ENCODE results near the gene ZNF408. TPM values are rescaled to one million over a fixed set of nuclear protein-coding genes. Genes with fewer than 3 reads are reported as not detected.

The ZNF408 gene
- polyA plus RNA-seq, 1 of the 3 experiments (the other 2 are of a cell fraction) = 7.1 TPM

GRCh38 chr11:46725338-46726205 lies 24.7 kb downstream of the ZNF408 start:
- H3K27me3 ChIP-seq (ENCODE audit: insufficient read depth) = no peaks in the 10 kb centered on the region
- H2AFZ ChIP-seq (ENCODE audit: low read depth) = no peak overlapping the region
- TF ChIP-seq MAX (IDR thresholded peaks at IDR 0.05; ENCODE audit: low read depth) (no peak), TEAD4 (IDR thresholded peaks at IDR 0.05; ENCODE audit: borderline replicate concordance, insufficient read depth) (no peak), GABPA (IDR thresholded peaks at IDR 0.05; ENCODE audit: low read depth) (no peak), JUND (IDR thresholded peaks at IDR 0.05) (no peak), EP300 (IDR thresholded peaks at IDR 0.05; ENCODE audit: borderline replicate concordance in 1 of 2, low read depth in 1 of 2, low read length in 1 of 2) (no peak), RXRA (IDR thresholded peaks at IDR 0.05; ENCODE audit: borderline replicate concordance, low read depth) (no peak), GATA2 (CRISPR knock-in tag; IDR thresholded peaks at IDR 0.05) (no peak), ELF1 (IDR thresholded peaks at IDR 0.05) (no peak), CTCF (IDR thresholded peaks at IDR 0.05) (no peak), NFIC (IDR thresholded peaks at IDR 0.05; ENCODE audit: borderline replicate concordance) (no peak), TAF1 (IDR thresholded peaks at IDR 0.05; ENCODE audit: borderline replicate concordance, low read depth, low read length) (no peak), CHD2 (IDR thresholded peaks at IDR 0.05; ENCODE audit: low read length, partially characterized antibody) (no peak), NRF1 (IDR thresholded peaks at IDR 0.05; ENCODE audit: low read depth, low read length) (no peak), REST (IDR thresholded peaks at IDR 0.05; ENCODE audit: low read depth, low read length) (no peak), RCOR1 (IDR thresholded peaks at IDR 0.05; ENCODE audit: low read length) (no peak), FOXJ3 (CRISPR knock-in tag; IDR thresholded peaks at IDR 0.05) (no peak), RFX5 (IDR thresholded peaks at IDR 0.05; ENCODE audit: low read length) (no peak)
- TF ChIP-seq, protein P1, sequence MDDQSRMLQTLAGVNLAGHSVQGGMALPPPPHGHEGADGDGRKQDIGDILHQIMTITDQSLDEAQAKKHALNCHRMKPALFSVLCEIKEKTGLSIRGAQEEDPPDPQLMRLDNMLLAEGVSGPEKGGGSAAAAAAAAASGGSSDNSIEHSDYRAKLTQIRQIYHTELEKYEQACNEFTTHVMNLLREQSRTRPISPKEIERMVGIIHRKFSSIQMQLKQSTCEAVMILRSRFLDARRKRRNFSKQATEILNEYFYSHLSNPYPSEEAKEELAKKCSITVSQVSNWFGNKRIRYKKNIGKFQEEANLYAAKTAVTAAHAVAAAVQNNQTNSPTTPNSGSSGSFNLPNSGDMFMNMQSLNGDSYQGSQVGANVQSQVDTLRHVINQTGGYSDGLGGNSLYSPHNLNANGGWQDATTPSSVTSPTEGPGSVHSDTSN (IDR thresholded peaks at IDR 0.05) = no peak
- TF ChIP-seq, protein P2, sequence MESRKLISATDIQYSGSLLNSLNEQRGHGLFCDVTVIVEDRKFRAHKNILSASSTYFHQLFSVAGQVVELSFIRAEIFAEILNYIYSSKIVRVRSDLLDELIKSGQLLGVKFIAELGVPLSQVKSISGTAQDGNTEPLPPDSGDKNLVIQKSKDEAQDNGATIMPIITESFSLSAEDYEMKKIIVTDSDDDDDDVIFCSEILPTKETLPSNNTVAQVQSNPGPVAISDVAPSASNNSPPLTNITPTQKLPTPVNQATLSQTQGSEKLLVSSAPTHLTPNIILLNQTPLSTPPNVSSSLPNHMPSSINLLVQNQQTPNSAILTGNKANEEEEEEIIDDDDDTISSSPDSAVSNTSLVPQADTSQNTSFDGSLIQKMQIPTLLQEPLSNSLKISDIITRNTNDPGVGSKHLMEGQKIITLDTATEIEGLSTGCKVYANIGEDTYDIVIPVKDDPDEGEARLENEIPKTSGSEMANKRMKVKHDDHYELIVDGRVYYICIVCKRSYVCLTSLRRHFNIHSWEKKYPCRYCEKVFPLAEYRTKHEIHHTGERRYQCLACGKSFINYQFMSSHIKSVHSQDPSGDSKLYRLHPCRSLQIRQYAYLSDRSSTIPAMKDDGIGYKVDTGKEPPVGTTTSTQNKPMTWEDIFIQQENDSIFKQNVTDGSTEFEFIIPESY (IDR thresholded peaks at IDR 0.05; ENCODE audit: borderline replicate concordance, low read depth) = no peak
- TF ChIP-seq, protein P3, sequence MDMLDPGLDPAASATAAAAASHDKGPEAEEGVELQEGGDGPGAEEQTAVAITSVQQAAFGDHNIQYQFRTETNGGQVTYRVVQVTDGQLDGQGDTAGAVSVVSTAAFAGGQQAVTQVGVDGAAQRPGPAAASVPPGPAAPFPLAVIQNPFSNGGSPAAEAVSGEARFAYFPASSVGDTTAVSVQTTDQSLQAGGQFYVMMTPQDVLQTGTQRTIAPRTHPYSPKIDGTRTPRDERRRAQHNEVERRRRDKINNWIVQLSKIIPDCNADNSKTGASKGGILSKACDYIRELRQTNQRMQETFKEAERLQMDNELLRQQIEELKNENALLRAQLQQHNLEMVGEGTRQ (IDR thresholded peaks at IDR 0.05; ENCODE audit: borderline replicate concordance, low read depth, low read length) = no peak
- no peaks in the 10 kb centered on the region for H3K9me3 ChIP-seq
- H3K36me3 ChIP-seq (replicated peaks in 1 of 2; ENCODE audit: control insufficient read depth in 1 of 2, insufficient read depth in 2 of 2, low read length in 1 of 2) = no peaks in the 10 kb centered on the region
- WGBS (ENCODE audit: low lambda C conversion rate) = 89% methylated on average over 15 of the region's 19 CpGs
- no peak for DNase-seq
- no peaks in the 10 kb centered on the region for H3K9me2 ChIP-seq
- ChIA-PET POLR2A (no interaction called here), CTCF (interaction anchor here (1.3 kb wide), 1 partner anchor 11 kb away, joined by 3 read pairs; no protein-coding TSS in a partner anchor)
- H3K4me1 ChIP-seq (ENCODE audit: control insufficient read depth in 1 of 2, insufficient read depth in 2 of 2, low read depth in 1 of 2, low read length in 1 of 2) = no peaks in the 10 kb centered on the region
- H3K9ac ChIP-seq = no peak overlapping the region
- H3K4me2 ChIP-seq = no peak overlapping the region
- no peak overlapping the region for H3K27ac ChIP-seq (ENCODE audit: low read depth in 2 of 2, low read length in 1 of 2)
- H3F3A ChIP-seq (replicated peaks; ENCODE audit: insufficient read depth) = no peaks in the 10 kb centered on the region
- no peak overlapping the region for H3K4me3 ChIP-seq (ENCODE audit: low read depth in 2 of 2, low read length in 1 of 2)
- H4K20me1 ChIP-seq (ENCODE audit: insufficient read depth) = no peaks in the 10 kb centered on the region
- H3K79me2 ChIP-seq (ENCODE audit: insufficient read depth) = no peaks in the 10 kb centered on the region
